Astrocyte (in vitro differentiated cells and primary cell): ENCODE results near the gene GJA9. TPM values are rescaled to one million over a fixed set of nuclear protein-coding genes. Genes with fewer than 3 reads are reported as not detected.

Source experiments
- DNase-seq: peaks from one replicate; pipeline ENCODE4 v3.0.0-alpha.2; 2010; ENCODE audit warnings: low read depth
- FAIRE-seq: peaks from 2 replicates; lab custom pipeline; 2011; peaks lifted over from hg19 to GRCh38; lab: Jason Lieb, UNC
- H2AFZ ChIP-seq: 2 replicates; pipeline ENCODE4 v1.6.0; 2012; ENCODE audit warnings: low read depth, low read length, inconsistent platforms
- H3K27ac ChIP-seq: 2 replicates; pipeline ENCODE4 v1.5.1; 2011; ENCODE audit warnings: low read depth, low read length, inconsistent platforms
- H3K27me3 ChIP-seq: 2 replicates; pipeline ENCODE4 v1.6.0; 2011; ENCODE audit warnings: low read length, inconsistent platforms; ENCODE audit not compliant: insufficient read depth
- H3K36me3 ChIP-seq: 2 replicates; pipeline ENCODE4 v1.5.1; 2011; ENCODE audit warnings: low read length, inconsistent platforms; ENCODE audit not compliant: insufficient read depth
- H3K4me1 ChIP-seq: 2 replicates; pipeline ENCODE4 v1.5.1; 2011; ENCODE audit warnings: low read length, inconsistent platforms; ENCODE audit not compliant: insufficient read depth
- H3K4me2 ChIP-seq: 2 replicates; pipeline ENCODE4 v1.6.0; 2012; ENCODE audit warnings: low read length, inconsistent platforms
- H3K4me3 ChIP-seq: 2 replicates; pipeline ENCODE4 v1.5.1; 2011; ENCODE audit warnings: low read depth, mild to moderate bottlenecking, low read length, inconsistent platforms; ENCODE audit not compliant: insufficient read depth
- H3K79me2 ChIP-seq: 2 replicates; pipeline ENCODE4 v1.6.0; 2012; ENCODE audit warnings: mild to moderate bottlenecking, low read length, inconsistent platforms; ENCODE audit not compliant: insufficient read depth
- H3K9ac ChIP-seq: 2 replicates; pipeline ENCODE4 v1.6.0; 2012; ENCODE audit warnings: mild to moderate bottlenecking, low read length, inconsistent platforms
- H3K9me3 ChIP-seq: 2 replicates; pipeline ENCODE4 v1.5.1; 2012; ENCODE audit warnings: low read depth, mild to moderate bottlenecking, low read length, inconsistent platforms; ENCODE audit not compliant: insufficient read depth
- H4K20me1 ChIP-seq: 2 replicates; pipeline ENCODE4 v1.6.0; 2012; ENCODE audit warnings: low read length, inconsistent platforms; ENCODE audit not compliant: insufficient read depth
- H3K27ac Mint-ChIP-seq: one replicate; pipeline ENCODE4 v1.8.0; 2021; ENCODE audit warnings: mild to moderate bottlenecking, mixed read lengths; ENCODE audit not compliant: unreplicated experiment
- H3K27me3 Mint-ChIP-seq: one replicate; pipeline ENCODE4 v1.8.0; 2021; ENCODE audit warnings: low read depth, mixed read lengths; ENCODE audit not compliant: unreplicated experiment
- H3K36me3 Mint-ChIP-seq: one replicate; pipeline ENCODE4 v1.8.0; 2021; ENCODE audit warnings: low read depth, mixed read lengths; ENCODE audit not compliant: unreplicated experiment
- H3K4me1 Mint-ChIP-seq: one replicate; pipeline ENCODE4 v1.8.0; 2021; ENCODE audit warnings: low read depth, mixed read lengths; ENCODE audit not compliant: unreplicated experiment
- H3K4me3 Mint-ChIP-seq: one replicate; pipeline ENCODE4 v1.8.0; 2021; ENCODE audit warnings: mild to moderate bottlenecking, moderate library complexity, mixed read lengths; ENCODE audit not compliant: unreplicated experiment
- H3K9me3 Mint-ChIP-seq: one replicate; pipeline ENCODE4 v1.8.0; 2021; ENCODE audit warnings: mild to moderate bottlenecking, mixed read lengths; ENCODE audit not compliant: unreplicated experiment
- EZH2 ChIP-seq: IDR thresholded peaks from 2 replicates; pipeline ENCODE4 v1.6.1; 2012; ENCODE audit warnings: mild to moderate bottlenecking, low read length, inconsistent platforms; ENCODE audit not compliant: insufficient read depth
- total RNA-seq: library from RNA; stranded (reverse); gene quantifications from 2 replicates; pipeline ENCODE4 v1.2.1, GENCODE V29; 2021
- TF ChIP-seq, protein P1 (sequence below): IDR thresholded peaks from 2 replicates; pipeline ENCODE4 v1.5.1; 2011; ENCODE audit warnings: low read depth, mild to moderate bottlenecking, inconsistent platforms, low read length, moderate library complexity; ENCODE audit not compliant: insufficient read depth

Gene GJA9
- total RNA-seq, 1 donor from 2014 or later = not detected

DNA sequence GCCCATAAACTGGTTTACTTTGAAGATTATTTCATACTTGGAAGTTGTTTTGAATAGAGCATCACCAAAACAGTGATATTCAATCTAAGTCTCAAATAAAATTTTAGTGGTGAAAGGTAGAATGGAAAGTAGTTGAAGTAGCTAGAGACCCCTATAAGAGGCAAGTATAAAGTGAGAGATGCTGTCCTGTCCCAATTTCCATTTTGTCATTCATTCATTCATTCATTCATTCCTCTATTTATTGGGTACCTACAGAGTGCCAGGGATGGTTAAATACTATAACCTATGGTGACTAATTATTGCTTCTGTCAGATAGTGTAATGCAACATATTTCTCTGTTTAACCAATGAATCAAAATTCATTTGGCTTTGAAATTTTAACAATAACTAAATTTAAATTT, 54.5 kb downstream of the GJA9 start:
- FAIRE-seq (no peak), DNase-seq (no peak)
- Histone ChIP-seq H3K9ac (no peak overlapping the region), H3K27me3 (peaks cover 8% of the 10 kb centered on the region), H2AFZ (no peak overlapping the region), H3K4me3 (no peak overlapping the region), H3K79me2 (no peaks in the 10 kb centered on the region), H3K9me3 (no peaks in the 10 kb centered on the region), H3K4me2 (no peak overlapping the region), H4K20me1 (no peaks in the 10 kb centered on the region), H3K36me3 (no peaks in the 10 kb centered on the region), H3K27ac (no peak overlapping the region), H3K4me1 (no peaks in the 10 kb centered on the region)
- Mint-ChIP-seq H3K27ac (no peak overlapping the region), H3K4me1 (no peaks in the 10 kb centered on the region), H3K36me3 (no peaks in the 10 kb centered on the region), H3K4me3 (no peak overlapping the region), H3K9me3 (no peaks in the 10 kb centered on the region), H3K27me3 (peaks cover 38% of the 10 kb centered on the region)
- TF ChIP-seq, protein P1, sequence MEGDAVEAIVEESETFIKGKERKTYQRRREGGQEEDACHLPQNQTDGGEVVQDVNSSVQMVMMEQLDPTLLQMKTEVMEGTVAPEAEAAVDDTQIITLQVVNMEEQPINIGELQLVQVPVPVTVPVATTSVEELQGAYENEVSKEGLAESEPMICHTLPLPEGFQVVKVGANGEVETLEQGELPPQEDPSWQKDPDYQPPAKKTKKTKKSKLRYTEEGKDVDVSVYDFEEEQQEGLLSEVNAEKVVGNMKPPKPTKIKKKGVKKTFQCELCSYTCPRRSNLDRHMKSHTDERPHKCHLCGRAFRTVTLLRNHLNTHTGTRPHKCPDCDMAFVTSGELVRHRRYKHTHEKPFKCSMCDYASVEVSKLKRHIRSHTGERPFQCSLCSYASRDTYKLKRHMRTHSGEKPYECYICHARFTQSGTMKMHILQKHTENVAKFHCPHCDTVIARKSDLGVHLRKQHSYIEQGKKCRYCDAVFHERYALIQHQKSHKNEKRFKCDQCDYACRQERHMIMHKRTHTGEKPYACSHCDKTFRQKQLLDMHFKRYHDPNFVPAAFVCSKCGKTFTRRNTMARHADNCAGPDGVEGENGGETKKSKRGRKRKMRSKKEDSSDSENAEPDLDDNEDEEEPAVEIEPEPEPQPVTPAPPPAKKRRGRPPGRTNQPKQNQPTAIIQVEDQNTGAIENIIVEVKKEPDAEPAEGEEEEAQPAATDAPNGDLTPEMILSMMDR = no peak
- no peak for TF ChIP-seq EZH2

DNA sequence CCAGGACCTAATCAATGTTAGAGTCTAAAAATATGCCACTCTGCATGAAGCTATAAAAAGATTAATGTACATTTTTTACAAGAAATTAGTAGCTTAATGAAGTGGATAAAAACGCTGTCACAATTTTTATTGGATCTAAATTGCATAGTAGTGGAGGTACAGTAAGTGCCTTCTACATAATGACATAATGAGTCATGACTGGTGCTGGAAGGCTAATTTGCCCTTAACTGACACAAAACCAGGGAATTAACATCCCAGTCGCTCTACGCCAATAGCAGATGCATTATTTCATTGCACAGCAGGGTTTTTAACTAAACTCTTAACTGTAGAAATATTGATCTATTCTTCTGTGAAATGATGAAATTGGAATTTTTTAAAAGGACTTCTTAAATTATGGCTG, 55.1 kb downstream of the GJA9 start:
- Mint-ChIP-seq H3K4me3 (no peak overlapping the region), H3K4me1 (no peaks in the 10 kb centered on the region), H3K27me3 (peaks cover 41% of the 10 kb centered on the region), H3K27ac (no peak overlapping the region), H3K36me3 (no peaks in the 10 kb centered on the region), H3K9me3 (no peaks in the 10 kb centered on the region)
- H3K36me3 ChIP-seq = no peaks in the 10 kb centered on the region
- no peaks in the 10 kb centered on the region for H4K20me1 ChIP-seq
- peaks cover 13% of the 10 kb centered on the region for H3K27me3 ChIP-seq
- H3K4me3 ChIP-seq = no peak overlapping the region
- H3K4me2 ChIP-seq = no peak overlapping the region
- no peak for TF ChIP-seq EZH2
- TF ChIP-seq, protein P1 = no peak
- H3K9me3 ChIP-seq = no peaks in the 10 kb centered on the region
- DNase-seq = no peak
- FAIRE-seq = no peak
- no peak overlapping the region for H2AFZ ChIP-seq
- H3K79me2 ChIP-seq = no peaks in the 10 kb centered on the region
- no peaks in the 10 kb centered on the region for H3K4me1 ChIP-seq
- no peak overlapping the region for H3K9ac ChIP-seq
- no peak overlapping the region for H3K27ac ChIP-seq

Other genes with a start within 250 kb of the GJA9 start
- 32.4 and 37.3 TPM in 2 replicates for gene RRAGC, start 21.8 kb downstream of the GJA9 start, total RNA-seq
- 19.0 and 28.9 TPM in 2 replicates for gene MYCBP, start 8.2 kb downstream of the GJA9 start, total RNA-seq
- gene RHBDL2, start 60.2 kb upstream of the GJA9 start, total RNA-seq = not detected in 2 replicates
- 152 and 156 TPM in 2 replicates for gene AKIRIN1, start 109.7 kb upstream of the GJA9 start, total RNA-seq
- gene NDUFS5, start 144.8 kb upstream of the GJA9 start, total RNA-seq = 313 and 360 TPM in 2 replicates